LNCaP clone FGC (cell line): ENCODE data around the gene SVIL.
"Not testable (repeated sequence)": the region's sequence is repeated elsewhere in the genome, so short reads cannot be mapped to it uniquely, and the experiment has no call there.

Experiments used
- DNase-seq: peaks from one replicate; pipeline ENCODE4 v3.0.0-alpha.2; 2011; ENCODE audit warnings: low read depth
- H3K4me3 ChIP-seq: 2 replicates; pipeline ENCODE4 v1.5.1; 2011; ENCODE audit warnings: mild to moderate bottlenecking, low read depth, low read length, control low read depth
- CTCF ChIP-seq: IDR thresholded peaks from 2 replicates; pipeline ENCODE4 v1.5.1; 2012; ENCODE audit warnings: mild to moderate bottlenecking; ENCODE audit not compliant: control insufficient read depth, insufficient read depth; ENCODE audit errors: extremely low read depth

The SVIL gene

GRCh38 chr10:29584436-29584835, 50.3 kb downstream of the SVIL start:
- DNase-seq = no peak
- no peak overlapping the region for H3K4me3 ChIP-seq
- no peak for TF ChIP-seq CTCF

GRCh38 chr10:29583674-29584073, 51.1 kb downstream of the SVIL start:
- no peak for TF ChIP-seq CTCF
- no peak for DNase-seq

GRCh38 chr10:29582769-29583168, 52.0 kb downstream of the SVIL start:
- H3K4me3 ChIP-seq, DNase-seq: not testable (repeated sequence)

More at GRCh38 chr10:29583674-29584073, 51.1 kb downstream of the SVIL start:
- H3K4me3 ChIP-seq = no peak overlapping the region

GRCh38 chr10:29579455-29579970, 55.3 kb downstream of the SVIL start:
- H3K4me3 ChIP-seq = no peak overlapping the region
- DNase-seq = no peak
- no peak for TF ChIP-seq CTCF

GRCh38 chr10:29578457-29578856, 56.3 kb downstream of the SVIL start:
- DNase-seq = no peak
- TF ChIP-seq CTCF = no peak
- no peak overlapping the region for H3K4me3 ChIP-seq

- DNase-seq = no peak
- no peak for TF ChIP-seq CTCF
- no peak overlapping the region for H3K4me3 ChIP-seq
These were observed 58.1 kb downstream of the SVIL start for GRCh38 chr10:29576681-29577080.

- no peak for DNase-seq
- H3K4me3 ChIP-seq = no peak overlapping the region
- no peak for TF ChIP-seq CTCF
These were observed 59.7 kb downstream of the SVIL start for GRCh38 chr10:29575098-29575455.

GRCh38 chr10:29574212-29575097, 60.3 kb downstream of the SVIL start:
- DNase-seq = not testable (repeated sequence)

GRCh38 chr10:29570248-29570647, 64.5 kb downstream of the SVIL start:
- not testable (repeated sequence) for H3K4me3 ChIP-seq, DNase-seq

More at GRCh38 chr10:29574212-29575097, 60.3 kb downstream of the SVIL start:
- not testable (repeated sequence) for H3K4me3 ChIP-seq
